Measurements from ENCODE around the gene RAB11FIP4. TPM values are rescaled to one million over a fixed set of nuclear protein-coding genes. Genes with fewer than 3 reads are reported as not detected.

RAB11FIP4 gene
- total and polyA plus RNA-seq, 3 donors from 2014 or later = 44.3 to 104 (median 90.2) TPM

- Histone ChIP-seq H3K4me1 (no peaks in the 10 kb centered on the region), H3K27me3 (no peaks in the 10 kb centered on the region), H3K4me3 (no peak overlapping the region), H3K27ac (no peak overlapping the region), H3K36me3 (ENCODE audit: low read depth, missing control alignments) (no peaks in the 10 kb centered on the region), H3K9me3 (no peaks in the 10 kb centered on the region)
- DNase-seq = no peak
- WGBS, 2 donors = 58 to 62% methylated on average over 12 of the region's 12 CpGs
- TF ChIP-seq POLR2A (IDR thresholded peaks at IDR 0.05) = no peak
- TF ChIP-seq, protein P1, sequence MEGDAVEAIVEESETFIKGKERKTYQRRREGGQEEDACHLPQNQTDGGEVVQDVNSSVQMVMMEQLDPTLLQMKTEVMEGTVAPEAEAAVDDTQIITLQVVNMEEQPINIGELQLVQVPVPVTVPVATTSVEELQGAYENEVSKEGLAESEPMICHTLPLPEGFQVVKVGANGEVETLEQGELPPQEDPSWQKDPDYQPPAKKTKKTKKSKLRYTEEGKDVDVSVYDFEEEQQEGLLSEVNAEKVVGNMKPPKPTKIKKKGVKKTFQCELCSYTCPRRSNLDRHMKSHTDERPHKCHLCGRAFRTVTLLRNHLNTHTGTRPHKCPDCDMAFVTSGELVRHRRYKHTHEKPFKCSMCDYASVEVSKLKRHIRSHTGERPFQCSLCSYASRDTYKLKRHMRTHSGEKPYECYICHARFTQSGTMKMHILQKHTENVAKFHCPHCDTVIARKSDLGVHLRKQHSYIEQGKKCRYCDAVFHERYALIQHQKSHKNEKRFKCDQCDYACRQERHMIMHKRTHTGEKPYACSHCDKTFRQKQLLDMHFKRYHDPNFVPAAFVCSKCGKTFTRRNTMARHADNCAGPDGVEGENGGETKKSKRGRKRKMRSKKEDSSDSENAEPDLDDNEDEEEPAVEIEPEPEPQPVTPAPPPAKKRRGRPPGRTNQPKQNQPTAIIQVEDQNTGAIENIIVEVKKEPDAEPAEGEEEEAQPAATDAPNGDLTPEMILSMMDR (IDR thresholded peaks at IDR 0.05) = no peak
- intact Hi-C loops (cut with DNase I; ENCODE audit: low total_unique reads) = no loop called here
These were observed 39.8 kb downstream of the RAB11FIP4 start for GRCh38 chr17:31431098-31431851.

- no peak overlapping the region for H3K4me3 ChIP-seq
- no peaks in the 10 kb centered on the region for H3K4me1 ChIP-seq
- H3K36me3 ChIP-seq (ENCODE audit: low read depth, missing control alignments) = no peaks in the 10 kb centered on the region
- no peak overlapping the region for H3K27ac ChIP-seq
- no peaks in the 10 kb centered on the region for H3K9me3 ChIP-seq
- WGBS, 2 donors = 75 to 77% methylated on average over 11 to 16 of the region's 16 CpGs
- H3K27me3 ChIP-seq = no peaks in the 10 kb centered on the region
- DNase-seq = no peak
- no peak for TF ChIP-seq POLR2A (IDR thresholded peaks at IDR 0.05)
- TF ChIP-seq, protein P1 (IDR thresholded peaks at IDR 0.05) = no peak
- intact Hi-C loops (cut with DNase I; ENCODE audit: low total_unique reads) = no loop called here
These were observed 40.6 kb downstream of the RAB11FIP4 start for GRCh38 chr17:31431852-31432658.

DNA sequence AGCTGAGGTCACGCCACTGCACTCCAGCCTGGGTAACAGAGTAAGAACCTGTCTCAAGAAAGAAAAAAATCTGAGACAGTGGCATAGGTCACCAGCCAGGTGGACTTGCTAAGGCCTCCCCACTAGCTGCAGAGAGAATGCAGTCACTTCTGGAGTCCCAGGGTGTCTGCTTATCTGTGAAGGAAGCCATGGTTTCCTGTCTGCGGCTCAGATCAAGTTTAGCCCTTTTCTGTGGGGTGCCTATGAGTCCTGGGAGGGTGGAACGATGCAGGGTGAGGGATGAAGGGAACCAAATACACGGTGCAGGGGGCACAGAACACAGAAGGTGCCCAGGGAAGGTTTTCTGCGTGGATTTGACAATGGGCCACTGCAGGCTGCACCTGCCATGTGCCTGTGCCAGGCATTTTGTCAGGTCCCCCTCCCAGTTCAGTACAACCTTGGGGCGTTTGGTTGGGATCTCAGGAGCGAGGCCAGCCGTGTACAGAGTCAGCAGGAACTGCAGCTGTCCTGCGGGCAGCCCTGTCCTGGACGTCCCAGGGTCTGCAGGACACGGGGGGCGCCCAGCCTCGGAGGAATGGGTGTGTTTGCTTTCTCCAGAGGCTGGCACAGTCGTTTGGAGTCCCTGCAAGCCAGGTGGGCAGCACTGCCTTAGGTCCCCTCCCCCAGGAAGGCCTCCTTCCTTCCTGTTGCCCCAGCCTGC is 41.8 kb downstream of the RAB11FIP4 start:
- H3K27ac ChIP-seq = no peak overlapping the region
- no peaks in the 10 kb centered on the region for H3K9me3 ChIP-seq
- no peak overlapping the region for H3K4me3 ChIP-seq
- TF ChIP-seq, protein P1 (IDR thresholded peaks at IDR 0.05) = no peak
- TF ChIP-seq POLR2A (IDR thresholded peaks at IDR 0.05) = no peak
- no peaks in the 10 kb centered on the region for H3K27me3 ChIP-seq
- no peak for DNase-seq
- intact Hi-C loops (cut with DNase I; ENCODE audit: low total_unique reads) = no loop called here
- H3K36me3 ChIP-seq (ENCODE audit: low read depth, missing control alignments) = no peaks in the 10 kb centered on the region
- WGBS, 2 donors = 71% methylated on average over 6 to 14 of the region's 14 CpGs
- H3K4me1 ChIP-seq = no peaks in the 10 kb centered on the region

GRCh38 chr17:31433811-31434726 is 42.6 kb downstream of the RAB11FIP4 start:
- no peak overlapping the region for H3K27ac ChIP-seq
- H3K9me3 ChIP-seq = no peaks in the 10 kb centered on the region
- no peaks in the 10 kb centered on the region for H3K4me1 ChIP-seq
- intact Hi-C loops (cut with DNase I; ENCODE audit: low total_unique reads) = no loop called here
- WGBS, 2 donors = 72 to 79% methylated on average over 21 of the region's 21 CpGs
- no peaks in the 10 kb centered on the region for H3K36me3 ChIP-seq (ENCODE audit: low read depth, missing control alignments)
- H3K27me3 ChIP-seq = no peaks in the 10 kb centered on the region
- TF ChIP-seq, protein P1 (IDR thresholded peaks at IDR 0.05) = no peak
- no peak for TF ChIP-seq POLR2A (IDR thresholded peaks at IDR 0.05)
- no peak overlapping the region for H3K4me3 ChIP-seq
- no peak for DNase-seq
